ENCODE measurements around the gene TANGO6. TPM values are rescaled to one million over a fixed set of nuclear protein-coding genes. Genes with fewer than 3 reads are reported as not detected.

Gene TANGO6
- total RNA-seq, 2 experiments from 2014 or later, result 21.4 to 23.6 TPM

DNA sequence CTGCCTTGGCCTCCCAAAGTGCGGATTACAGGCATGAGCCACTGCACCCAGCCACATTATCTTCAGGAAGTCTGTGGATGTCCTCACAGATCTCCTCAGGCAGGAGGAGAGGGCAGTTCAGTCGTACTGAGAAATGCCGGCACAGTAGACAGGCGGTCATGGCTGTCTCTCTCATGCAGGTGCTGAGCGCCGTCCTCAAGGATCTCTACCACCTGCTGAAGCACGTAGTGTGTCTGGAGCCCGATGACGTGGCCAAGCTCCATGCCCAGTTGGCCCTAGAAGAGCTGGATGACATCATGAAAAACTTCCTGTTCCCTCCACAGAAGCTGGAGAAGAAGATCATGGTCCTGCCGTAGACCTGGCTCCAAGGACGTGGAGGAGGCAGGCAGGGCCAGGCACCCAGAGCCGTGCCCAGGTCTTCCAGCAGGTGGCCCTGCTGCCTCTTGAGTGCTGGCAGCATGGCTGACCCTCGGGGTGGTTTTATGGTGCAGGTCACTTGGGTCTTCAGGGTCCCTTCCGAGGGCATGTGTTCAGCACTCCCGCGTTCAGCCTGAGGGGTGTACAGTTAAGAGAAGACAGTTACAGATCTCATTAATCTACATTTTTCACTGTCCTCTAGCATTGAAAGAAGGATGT is 240.1 kb downstream of the TANGO6 start:
- no peak overlapping the region for H3K27ac Mint-ChIP-seq
- DNase-seq (no peak), ATAC-seq (peak; percentile 51)
- POLR2A ChIA-PET, result no interaction called here
- peaks cover 7% of the 10 kb centered on the region for H3K4me1 Mint-ChIP-seq (ENCODE audit: low read depth)
- H3K9me3 Mint-ChIP-seq (ENCODE audit: insufficient read depth), result no peaks in the 10 kb centered on the region
- H3K36me3 Mint-ChIP-seq (ENCODE audit: low read depth), result peaks cover 7% of the 10 kb centered on the region
- CTCF ChIA-PET, result no interaction called here
- no peaks in the 10 kb centered on the region for H3K27me3 Mint-ChIP-seq (ENCODE audit: low read depth)
- H3K4me3 Mint-ChIP-seq, result no peak overlapping the region

DNA sequence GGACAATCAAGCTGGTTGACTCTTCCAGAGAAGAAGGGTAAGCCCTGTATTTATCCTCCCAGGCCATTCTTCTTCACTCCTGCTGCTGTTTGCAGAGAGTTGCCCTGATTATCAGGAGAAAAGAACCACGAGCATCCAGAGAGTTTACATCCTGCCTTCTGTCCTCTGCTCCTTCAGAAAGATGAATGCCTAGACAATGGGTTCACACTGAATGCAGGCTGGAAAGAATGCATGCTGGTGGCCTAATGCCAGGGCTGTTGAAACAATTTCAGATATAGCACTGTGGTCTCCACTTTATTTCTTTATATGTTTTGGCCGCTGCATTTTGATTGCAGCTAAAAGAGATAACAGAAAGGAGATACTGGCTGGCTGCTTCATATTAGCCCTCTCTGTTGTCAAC is 241.0 kb downstream of the TANGO6 start:
- CTCF ChIA-PET, result interaction anchor here (0.9 kb wide), 1 partner anchor 237 kb away, joined by 4 read pairs; no protein-coding TSS in a partner anchor
- no peak for DNase-seq
- ATAC-seq, result no peak
- POLR2A ChIA-PET, result no interaction called here
- Mint-ChIP-seq H3K27ac (no peak overlapping the region), H3K4me1 (ENCODE audit: low read depth) (peaks cover 15% of the 10 kb centered on the region), H3K27me3 (ENCODE audit: low read depth) (no peaks in the 10 kb centered on the region), H3K4me3 (no peak overlapping the region), H3K36me3 (ENCODE audit: low read depth) (peaks cover 7% of the 10 kb centered on the region), H3K9me3 (ENCODE audit: insufficient read depth) (no peaks in the 10 kb centered on the region)

DNA sequence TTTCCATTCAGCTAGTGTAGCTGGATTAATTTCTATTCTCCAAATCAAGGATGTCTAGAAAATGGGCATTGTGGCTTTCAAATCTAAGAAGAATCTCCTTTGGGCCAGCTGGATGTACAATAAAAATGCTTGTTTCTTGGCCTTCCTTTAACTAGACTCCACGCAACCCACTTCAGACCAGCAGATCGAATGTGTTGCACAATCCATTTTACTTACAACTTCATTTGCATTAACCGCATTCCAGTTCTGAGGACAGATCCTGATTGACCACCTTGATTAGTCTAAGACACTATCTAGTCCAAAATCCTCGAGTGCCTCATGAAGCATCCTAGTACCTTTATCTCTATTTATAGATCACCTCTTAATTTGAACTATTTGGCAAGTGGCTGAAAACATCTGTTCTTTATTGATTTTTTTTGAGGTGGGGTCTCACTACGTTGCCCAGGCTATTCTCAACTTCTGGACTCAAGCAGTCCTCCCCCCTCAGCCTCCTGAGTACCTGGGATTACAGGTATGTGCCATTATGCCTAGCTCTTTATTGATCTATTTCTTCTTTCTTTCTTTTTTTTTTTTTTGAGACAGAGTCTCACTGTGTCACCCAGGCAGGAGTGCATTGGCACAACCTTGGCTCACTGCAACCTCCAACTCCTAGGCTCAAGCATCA is 241.8 kb downstream of the TANGO6 start:
- ATAC-seq, result no peak
- peaks cover 16% of the 10 kb centered on the region for H3K4me1 Mint-ChIP-seq (ENCODE audit: low read depth)
- no peaks in the 10 kb centered on the region for H3K9me3 Mint-ChIP-seq (ENCODE audit: insufficient read depth)
- H3K27me3 Mint-ChIP-seq (ENCODE audit: low read depth), result no peaks in the 10 kb centered on the region
- ChIA-PET CTCF (interaction anchor here (0.9 kb wide), 1 partner anchor 238 kb away, joined by 4 read pairs; no protein-coding TSS in a partner anchor), POLR2A (no interaction called here)
- no peak overlapping the region for H3K4me3 Mint-ChIP-seq
- H3K27ac Mint-ChIP-seq, result no peak overlapping the region
- peaks cover 7% of the 10 kb centered on the region for H3K36me3 Mint-ChIP-seq (ENCODE audit: low read depth)
- DNase-seq, result no peak

DNA sequence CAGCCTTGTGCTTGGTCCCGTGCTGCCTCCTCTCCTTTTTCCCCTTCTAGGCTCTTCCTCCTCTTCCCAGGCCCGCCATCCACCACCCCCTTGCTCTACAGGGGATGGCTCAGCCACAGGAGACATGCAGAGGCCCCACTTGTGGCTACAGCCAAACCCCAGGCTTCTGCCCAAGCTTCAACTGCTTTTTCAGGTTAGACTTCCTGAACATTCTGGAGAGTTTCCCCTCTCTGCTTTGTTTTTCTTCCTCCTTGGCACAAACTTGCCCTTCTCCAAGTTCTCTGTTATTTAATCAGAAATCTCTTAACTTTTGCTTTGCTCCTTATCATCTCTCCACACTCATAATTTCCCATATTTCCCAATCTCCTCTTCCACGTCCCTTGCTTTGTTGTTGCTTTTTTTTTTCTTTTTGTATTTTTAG is 243.8 kb downstream of the TANGO6 start:
- H3K9me3 Mint-ChIP-seq (ENCODE audit: insufficient read depth), result no peaks in the 10 kb centered on the region
- H3K27me3 Mint-ChIP-seq (ENCODE audit: low read depth), result no peaks in the 10 kb centered on the region
- ChIA-PET POLR2A (no interaction called here), CTCF (no interaction called here)
- peaks cover 7% of the 10 kb centered on the region for H3K36me3 Mint-ChIP-seq (ENCODE audit: low read depth)
- ATAC-seq (no peak), DNase-seq (no peak)
- H3K4me3 Mint-ChIP-seq, result no peak overlapping the region
- H3K4me1 Mint-ChIP-seq (ENCODE audit: low read depth), result peaks cover 16% of the 10 kb centered on the region
- H3K27ac Mint-ChIP-seq, result peak overlapping the region; percentile 12

DNA sequence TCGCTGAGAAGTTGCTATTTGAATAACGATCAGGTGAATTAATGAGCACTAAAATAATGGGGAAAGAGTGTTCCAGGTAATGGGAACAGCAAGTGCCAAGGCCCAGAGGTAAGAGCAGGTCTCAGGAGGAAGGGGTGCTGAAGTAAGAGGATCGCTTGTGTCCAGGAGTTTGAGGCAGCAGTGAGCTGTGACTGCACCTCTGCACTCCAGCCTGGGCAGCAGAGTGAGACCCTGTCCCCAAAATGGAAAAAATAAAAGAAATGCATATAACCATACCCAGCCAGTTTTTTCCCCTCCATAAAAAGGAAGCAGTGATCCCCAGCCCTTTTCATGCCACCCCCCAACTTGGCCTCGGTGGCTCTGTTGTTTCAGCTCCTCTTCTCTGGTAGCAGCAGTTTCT is 245.4 kb downstream of the TANGO6 start:
- Mint-ChIP-seq H3K27ac (no peak overlapping the region), H3K4me3 (no peak overlapping the region), H3K36me3 (ENCODE audit: low read depth) (peaks cover 7% of the 10 kb centered on the region), H3K27me3 (ENCODE audit: low read depth) (no peaks in the 10 kb centered on the region), H3K9me3 (ENCODE audit: insufficient read depth) (no peaks in the 10 kb centered on the region), H3K4me1 (ENCODE audit: low read depth) (peaks cover 16% of the 10 kb centered on the region)
- POLR2A ChIA-PET, result no interaction called here
- no peak for DNase-seq
- ATAC-seq, result no peak
- CTCF ChIA-PET, result interaction anchor here (0.8 to 1.5 kb wide), 3 partner anchors 23 to 31 kb away, joined by 3 to 4 read pairs (median 3); no protein-coding TSS in a partner anchor

DNA sequence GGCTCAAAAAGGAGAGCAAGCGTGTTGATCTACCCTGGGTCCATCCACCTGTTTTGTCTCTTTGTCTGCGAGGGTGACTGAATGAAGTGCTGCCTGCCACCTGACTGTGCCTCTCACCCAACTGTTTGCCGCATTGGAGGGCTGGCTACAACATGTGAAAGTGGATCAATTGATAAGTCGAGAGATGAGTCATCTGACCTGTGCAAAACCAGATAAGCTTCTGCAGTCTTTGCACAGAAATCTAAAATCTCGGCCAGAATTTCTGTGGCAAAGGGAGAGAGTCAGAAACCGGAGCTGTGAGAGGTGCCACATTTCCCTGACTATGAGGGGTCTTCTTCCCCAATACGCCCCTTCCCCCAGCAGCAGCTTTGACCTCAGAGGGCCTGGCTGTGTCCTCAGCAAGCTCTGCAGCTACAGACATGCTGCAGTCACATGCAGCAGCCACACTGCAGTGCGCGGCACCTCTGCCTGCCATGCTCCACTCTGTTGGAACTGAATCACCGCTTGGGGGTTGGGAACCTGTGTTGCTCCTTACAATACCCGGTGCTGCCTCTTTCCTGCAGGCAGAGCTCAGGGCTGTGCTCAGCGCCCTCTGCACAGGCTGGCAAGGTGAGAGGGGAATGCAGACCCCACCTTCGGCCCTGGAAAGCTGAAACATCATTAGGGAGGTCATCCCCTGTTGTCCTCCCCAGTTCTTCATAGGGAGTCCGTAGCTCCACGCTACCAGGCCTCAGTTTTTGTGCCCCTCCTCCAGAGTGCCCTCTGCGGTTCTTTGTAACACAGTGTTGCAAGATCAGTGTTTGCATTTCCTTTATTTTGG is 246.0 kb downstream of the TANGO6 start:
- Mint-ChIP-seq H3K9me3 (ENCODE audit: insufficient read depth) (no peaks in the 10 kb centered on the region), H3K27ac (no peak overlapping the region), H3K4me3 (no peak overlapping the region), H3K4me1 (ENCODE audit: low read depth) (peaks cover 16% of the 10 kb centered on the region), H3K36me3 (ENCODE audit: low read depth) (peaks cover 6% of the 10 kb centered on the region), H3K27me3 (ENCODE audit: low read depth) (no peaks in the 10 kb centered on the region)
- ChIA-PET CTCF (interaction anchor here (0.8 to 1.5 kb wide), 4 partner anchors 22 to 36 kb away, joined by 3 to 4 read pairs (median 4); no protein-coding TSS in a partner anchor), POLR2A (no interaction called here)
- peak; percentile 69 for ATAC-seq
- DNase-seq, result peak; percentile 28

DNA sequence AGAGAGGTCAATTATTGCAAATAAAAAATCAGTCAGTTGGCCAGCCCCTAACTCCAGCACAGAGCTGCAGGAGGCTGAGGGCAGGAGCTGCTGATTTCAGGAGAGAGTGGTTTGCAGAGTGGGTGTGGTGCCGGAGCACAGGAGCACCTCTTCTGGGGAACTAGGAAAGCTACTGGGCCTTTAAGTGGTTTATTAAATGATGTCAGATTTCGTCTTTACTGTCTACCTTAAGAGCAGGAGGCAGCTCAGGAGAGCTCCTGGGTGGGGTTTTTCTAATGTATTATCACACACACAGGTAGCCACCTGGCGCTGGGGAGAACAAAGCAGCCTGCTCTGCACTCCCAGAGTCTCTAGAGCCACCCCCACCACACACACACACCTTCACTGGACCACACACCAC is 250.6 kb downstream of the TANGO6 start:
- Mint-ChIP-seq H3K27me3 (ENCODE audit: low read depth) (no peaks in the 10 kb centered on the region), H3K4me1 (ENCODE audit: low read depth) (peaks cover 4% of the 10 kb centered on the region), H3K36me3 (ENCODE audit: low read depth) (no peaks in the 10 kb centered on the region), H3K4me3 (no peak overlapping the region), H3K27ac (no peak overlapping the region), H3K9me3 (ENCODE audit: insufficient read depth) (no peaks in the 10 kb centered on the region)
- ChIA-PET CTCF (no interaction called here), POLR2A (no interaction called here)
- ATAC-seq, result no peak
- no peak for DNase-seq

DNA sequence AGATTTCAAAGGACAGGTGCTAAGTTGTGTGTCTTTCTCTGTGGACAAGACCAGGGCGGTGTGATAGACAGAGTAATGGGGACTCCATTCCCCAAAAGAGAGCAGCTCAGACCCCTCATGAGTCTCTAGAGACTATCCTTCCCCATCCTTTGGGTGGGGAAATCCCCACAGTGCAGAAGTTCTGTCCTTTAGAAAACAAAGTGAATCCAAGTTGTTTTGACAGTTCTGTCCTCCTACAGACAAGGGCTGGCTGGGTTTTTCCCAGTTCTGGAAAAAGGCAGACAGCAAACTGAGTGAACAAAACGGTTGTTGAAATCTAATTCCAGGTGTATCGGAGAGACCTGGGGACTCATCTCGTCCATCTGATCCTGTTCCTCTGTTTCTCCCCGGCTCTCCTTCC is 251.2 kb downstream of the TANGO6 start:
- Mint-ChIP-seq H3K4me1 (ENCODE audit: low read depth) (no peaks in the 10 kb centered on the region), H3K4me3 (no peak overlapping the region), H3K36me3 (ENCODE audit: low read depth) (no peaks in the 10 kb centered on the region), H3K27me3 (ENCODE audit: low read depth) (no peaks in the 10 kb centered on the region), H3K9me3 (ENCODE audit: insufficient read depth) (no peaks in the 10 kb centered on the region), H3K27ac (no peak overlapping the region)
- CTCF ChIA-PET, result no interaction called here
- ATAC-seq (no peak), DNase-seq (no peak)
- POLR2A ChIA-PET, result no interaction called here

DNA sequence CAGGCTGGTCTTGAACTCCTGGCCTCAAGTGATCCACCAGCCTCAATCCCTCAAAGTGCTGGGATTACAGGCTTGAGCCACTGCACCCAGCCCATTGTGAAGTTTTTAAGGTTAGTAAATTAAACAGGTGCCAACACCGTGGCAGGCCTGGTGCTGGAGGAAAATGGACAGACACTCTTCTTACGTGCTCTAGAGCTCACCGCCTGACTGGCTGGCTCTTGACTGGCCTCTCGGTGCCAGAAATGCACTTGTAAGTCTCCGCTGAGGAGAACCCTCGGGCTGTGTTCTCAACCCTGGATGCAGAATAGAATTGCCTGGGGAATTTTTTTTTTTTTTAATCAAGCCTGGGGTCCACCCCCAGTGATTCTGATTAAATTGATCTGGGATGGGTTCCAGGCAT is 251.9 kb downstream of the TANGO6 start:
- Mint-ChIP-seq H3K4me3 (no peak overlapping the region), H3K27ac (no peak overlapping the region), H3K4me1 (ENCODE audit: low read depth) (no peaks in the 10 kb centered on the region), H3K36me3 (ENCODE audit: low read depth) (no peaks in the 10 kb centered on the region), H3K9me3 (ENCODE audit: insufficient read depth) (no peaks in the 10 kb centered on the region), H3K27me3 (ENCODE audit: low read depth) (no peaks in the 10 kb centered on the region)
- DNase-seq, result no peak
- no peak for ATAC-seq
- ChIA-PET CTCF (no interaction called here), POLR2A (no interaction called here)

DNA sequence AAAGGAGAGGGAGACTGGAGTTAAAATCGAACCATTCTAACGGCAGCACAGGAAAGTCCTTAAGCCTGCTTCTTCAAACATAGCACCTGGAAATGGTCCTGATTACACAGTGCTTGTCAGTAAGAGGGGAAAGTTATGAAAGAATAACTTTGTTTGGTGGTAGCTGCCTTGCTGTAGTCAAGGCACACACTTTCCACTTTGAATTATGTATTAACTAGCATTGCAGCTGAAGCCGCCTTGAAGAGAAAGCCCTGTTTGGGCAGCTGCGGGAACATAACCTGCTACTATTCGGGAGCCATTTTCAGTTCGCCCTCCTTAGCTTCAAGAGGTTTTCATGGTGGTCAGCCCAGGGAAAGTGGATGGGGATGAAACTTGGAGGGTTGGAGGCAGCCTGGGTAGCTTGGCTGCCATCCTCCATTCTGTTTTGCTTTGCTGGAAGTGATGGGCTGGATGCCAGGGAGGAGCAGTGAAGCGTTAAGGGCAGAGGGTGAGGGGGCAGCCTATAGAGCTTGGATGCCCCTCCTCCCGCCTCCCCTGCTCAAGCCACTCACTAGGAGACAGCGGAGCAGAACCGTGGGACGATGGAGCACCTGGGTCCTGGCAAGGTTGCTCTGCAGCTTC is 256.9 kb downstream of the TANGO6 start:
- H3K36me3 Mint-ChIP-seq (ENCODE audit: low read depth), result no peaks in the 10 kb centered on the region
- ChIA-PET CTCF (no interaction called here), POLR2A (interaction anchor here (0.6 kb wide), 1 partner anchor 578 kb away, joined by 3 read pairs; no protein-coding TSS in a partner anchor)
- DNase-seq (no peak), ATAC-seq (no peak)
- H3K4me1 Mint-ChIP-seq (ENCODE audit: low read depth), result peaks cover 3% of the 10 kb centered on the region
- H3K27me3 Mint-ChIP-seq (ENCODE audit: low read depth), result peaks cover 17% of the 10 kb centered on the region
- H3K4me3 Mint-ChIP-seq, result no peak overlapping the region
- no peak overlapping the region for H3K27ac Mint-ChIP-seq
- H3K9me3 Mint-ChIP-seq (ENCODE audit: insufficient read depth), result no peaks in the 10 kb centered on the region

DNA sequence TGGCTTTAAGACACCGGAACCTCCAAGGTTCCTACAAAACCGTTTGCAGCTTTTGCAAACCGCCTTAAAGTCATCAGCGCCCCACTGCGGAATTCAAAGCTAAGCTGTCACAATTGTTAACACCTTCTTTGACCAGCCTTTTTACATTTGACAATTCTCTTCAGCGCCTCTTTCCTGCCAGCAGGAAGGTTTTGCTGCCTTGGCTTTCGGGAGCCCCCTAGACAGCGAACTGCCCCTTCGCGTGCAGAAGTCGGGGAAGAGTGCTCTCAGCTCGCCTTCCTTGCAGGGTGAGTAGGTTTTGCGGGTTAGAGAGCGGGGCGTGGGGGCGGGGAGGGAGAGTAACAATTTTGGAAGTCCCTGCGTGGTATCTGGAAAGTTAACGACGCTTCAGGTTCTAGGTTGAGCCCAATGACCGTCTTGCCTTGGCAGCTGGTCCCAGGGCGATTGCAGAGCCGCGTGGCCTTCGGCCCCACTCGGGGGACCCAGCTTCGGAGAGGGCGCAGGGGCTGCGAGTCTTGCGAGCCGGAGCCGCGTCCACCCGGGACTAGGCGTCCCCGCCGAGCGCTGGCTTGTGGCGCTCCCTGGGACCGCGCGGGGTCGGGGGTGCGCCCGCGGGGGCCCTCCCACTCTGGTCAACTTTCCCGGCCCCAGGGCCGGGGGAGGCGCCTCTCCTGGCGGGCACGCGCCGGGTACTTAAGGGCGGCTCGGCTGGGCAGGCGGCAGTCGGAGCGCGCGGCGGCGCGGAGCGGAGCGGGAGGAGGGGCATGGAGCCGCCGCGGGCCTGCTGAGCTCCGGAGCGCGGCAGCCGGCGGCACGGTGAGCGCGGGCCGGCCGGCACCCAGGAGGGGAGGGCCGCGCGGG is 262.4 kb downstream of the TANGO6 start, which contains the start of gene HAS3:
Gene HAS3, plus strand, starts transcription at position 153 of the 861 bp plus-strand sequence. CDS start 3,743 bp downstream, outside the sequence.
- Mint-ChIP-seq H3K36me3 (ENCODE audit: low read depth) (peaks cover 3% of the 10 kb centered on the region), H3K4me3 (peak within 1 kb of the TSS; percentile 72), H3K27ac (no peak within 1 kb of the TSS), H3K27me3 (ENCODE audit: low read depth) (peaks cover 37% of the 10 kb centered on the region), H3K9me3 (ENCODE audit: insufficient read depth) (no peaks in the 10 kb centered on the region), H3K4me1 (ENCODE audit: low read depth) (peaks cover 20% of the 10 kb centered on the region)
- peak; percentile 51 for DNase-seq
- ATAC-seq, result peak; percentile 81
- ChIA-PET CTCF (interaction anchor here (0.7 to 2.1 kb wide), 9 partner anchors 12 to 515 kb away, joined by 3 to 10 read pairs (median 6); partner anchors contain the start of genes CHTF8 and UTP4), POLR2A (interaction anchor here (1.2 kb wide), 1 partner anchor 26 kb away, joined by 5 read pairs; no protein-coding TSS in a partner anchor)

All from activated CD8-positive, alpha-beta T cell treated with anti-CD3 and anti-CD28 coated beads, Interleukin-2, amount 10 ng/mL, durations not matched to agents 7 days and 5 days (primary cell).